AG04450 (cell line): Measurements from ENCODE around the gene UGT1A5. TPM values are rescaled to one million over a fixed set of nuclear protein-coding genes. Genes with fewer than 3 reads are reported as not detected.

Experiments
- CTCF ChIA-PET: fragments of 300-600, 350-600 bp; formaldehyde crosslinking; extraction: SDS; loops from one replicate; lab custom pipeline; 2022; ENCODE audit warnings: antibody characterized with exemption, inconsistent platforms; lab: Charles Lee
- POLR2A ChIA-PET: fragments of 350-600 bp; formaldehyde crosslinking; extraction: SDS; loops from one replicate; lab custom pipeline; 2021; ENCODE audit warnings: antibody characterized with exemption, inconsistent platforms; lab: Yijun Ruan, JAX
- DNase-seq: peaks from one replicate; pipeline ENCODE4 v3.0.0-alpha.2; 2011; ENCODE audit warnings: low read depth, low spot score
- H3K27ac ChIP-seq: one replicate; pipeline ENCODE4 v1.5.1; 2012; ENCODE audit warnings: low read depth, low read length, control low read depth
- H3K27me3 ChIP-seq: one replicate; pipeline ENCODE4 v1.6.0; 2012; ENCODE audit warnings: low read length; ENCODE audit not compliant: control insufficient read depth, insufficient read depth
- H3K4me3 ChIP-seq: 2 replicates; pipeline ENCODE4 v1.5.1; 2011; ENCODE audit warnings: mild to moderate bottlenecking, low read depth, low read length, control low read depth
- H3K9me3 ChIP-seq: 2 replicates; pipeline ENCODE4 v1.5.1; 2012; ENCODE audit warnings: low read length; ENCODE audit not compliant: control insufficient read depth, insufficient read depth
- polyA plus RNA-seq: library from polyadenylated mRNA; depleted of rRNA; stranded (reverse); fragments of >200 nt; gene quantifications from 2 replicates; pipeline ENCODE4 v1.2.3, GENCODE V29; 2011
- TF ChIP-seq, protein P1 (sequence below): IDR thresholded peaks from 2 replicates; pipeline ENCODE4 v1.5.1; 2011; ENCODE audit warnings: low read depth, low read length, control low read depth, inconsistent platforms

The UGT1A5 gene
- polyA plus RNA-seq, 1 experiment: not detected

DNA sequence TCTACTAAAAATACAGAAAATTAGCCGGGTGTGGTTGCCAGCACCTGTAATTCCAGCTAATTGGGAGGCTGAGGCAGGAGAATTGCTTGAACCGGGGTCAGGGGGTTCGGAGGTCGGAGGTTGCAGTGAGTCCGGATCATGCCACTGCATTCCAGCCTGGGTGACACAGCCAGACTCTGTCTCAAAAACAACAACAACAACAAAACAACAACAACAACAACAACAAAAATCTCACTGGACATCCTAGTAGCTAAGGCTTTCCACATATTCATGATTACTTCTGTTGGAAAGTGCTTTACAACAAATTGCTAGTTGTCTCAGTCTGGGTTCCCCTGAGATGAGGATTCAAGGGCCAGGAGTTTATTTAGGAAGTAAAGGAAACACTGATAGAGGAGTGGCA, 61.1 kb downstream of the UGT1A5 start:
- no peak for DNase-seq
- ChIA-PET POLR2A (no interaction called here), CTCF (no interaction called here)
- H3K9me3 ChIP-seq: peaks cover 8% of the 10 kb centered on the region
- H3K27me3 ChIP-seq: no peaks in the 10 kb centered on the region
- no peak overlapping the region for H3K27ac ChIP-seq
- H3K4me3 ChIP-seq: no peak overlapping the region
- TF ChIP-seq, protein P1, sequence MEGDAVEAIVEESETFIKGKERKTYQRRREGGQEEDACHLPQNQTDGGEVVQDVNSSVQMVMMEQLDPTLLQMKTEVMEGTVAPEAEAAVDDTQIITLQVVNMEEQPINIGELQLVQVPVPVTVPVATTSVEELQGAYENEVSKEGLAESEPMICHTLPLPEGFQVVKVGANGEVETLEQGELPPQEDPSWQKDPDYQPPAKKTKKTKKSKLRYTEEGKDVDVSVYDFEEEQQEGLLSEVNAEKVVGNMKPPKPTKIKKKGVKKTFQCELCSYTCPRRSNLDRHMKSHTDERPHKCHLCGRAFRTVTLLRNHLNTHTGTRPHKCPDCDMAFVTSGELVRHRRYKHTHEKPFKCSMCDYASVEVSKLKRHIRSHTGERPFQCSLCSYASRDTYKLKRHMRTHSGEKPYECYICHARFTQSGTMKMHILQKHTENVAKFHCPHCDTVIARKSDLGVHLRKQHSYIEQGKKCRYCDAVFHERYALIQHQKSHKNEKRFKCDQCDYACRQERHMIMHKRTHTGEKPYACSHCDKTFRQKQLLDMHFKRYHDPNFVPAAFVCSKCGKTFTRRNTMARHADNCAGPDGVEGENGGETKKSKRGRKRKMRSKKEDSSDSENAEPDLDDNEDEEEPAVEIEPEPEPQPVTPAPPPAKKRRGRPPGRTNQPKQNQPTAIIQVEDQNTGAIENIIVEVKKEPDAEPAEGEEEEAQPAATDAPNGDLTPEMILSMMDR: no peak

DNA sequence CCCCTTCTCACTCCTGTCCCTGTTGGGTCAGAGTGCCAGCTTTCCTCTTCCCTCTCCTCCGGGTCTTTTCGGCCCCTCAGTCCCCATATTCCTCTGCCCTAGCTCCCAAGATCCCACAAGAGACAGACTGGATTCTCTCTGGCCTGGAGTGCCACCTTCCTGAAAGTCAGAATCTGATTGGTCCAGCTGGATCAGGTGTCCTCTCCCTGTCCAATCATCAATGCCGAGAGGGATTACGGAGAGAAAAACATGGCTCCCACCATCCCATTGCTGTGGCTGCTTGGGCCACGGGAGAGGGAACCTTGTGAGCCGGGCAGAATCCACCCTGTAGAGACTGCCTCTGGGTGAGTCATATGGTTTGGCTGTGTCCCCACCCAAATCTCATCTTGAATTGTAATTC, 62.7 kb downstream of the UGT1A5 start:
- POLR2A ChIA-PET: no interaction called here
- H3K4me3 ChIP-seq: no peak overlapping the region
- H3K27ac ChIP-seq: no peak overlapping the region
- CTCF ChIA-PET: interaction anchor here (0.6 kb wide), 1 partner anchor 49 kb away, joined by 4 read pairs; no protein-coding TSS in a partner anchor
- no peaks in the 10 kb centered on the region for H3K27me3 ChIP-seq
- DNase-seq: no peak
- TF ChIP-seq, protein P1: no peak
- H3K9me3 ChIP-seq: peaks cover 8% of the 10 kb centered on the region

DNA sequence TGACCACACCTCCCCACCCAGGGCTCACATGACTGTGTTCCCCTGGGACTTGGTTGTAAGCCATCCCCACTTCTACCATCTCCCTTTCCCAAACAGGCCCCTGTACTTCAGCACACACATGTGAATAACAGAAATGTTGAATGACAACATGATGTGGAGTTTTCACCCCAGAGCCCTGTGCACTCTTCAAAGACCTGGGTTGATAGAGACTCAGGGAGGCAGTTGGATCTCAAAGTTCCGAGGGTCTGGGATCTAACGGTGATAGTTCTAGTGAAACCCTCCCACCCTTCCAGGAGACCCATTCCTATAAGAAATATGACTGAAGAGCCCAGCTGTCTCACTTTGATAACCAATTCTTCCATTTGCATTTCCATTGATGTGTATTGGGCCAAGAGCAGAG, 65.3 kb downstream of the UGT1A5 start, which contains the start of gene MROH2A:
TSS of gene MROH2A (plus strand) at position 301 of the 400 bp plus-strand sequence. CDS start 1,029 bp downstream, outside the sequence.
- POLR2A ChIA-PET: no interaction called here
- TF ChIP-seq, protein P1: no peak
- DNase-seq: no peak
- CTCF ChIA-PET: no interaction called here
- peaks cover 2% of the 10 kb centered on the region for H3K27me3 ChIP-seq
- peaks cover 8% of the 10 kb centered on the region for H3K9me3 ChIP-seq
- H3K4me3 ChIP-seq: no peak within 1 kb of the TSS
- H3K27ac ChIP-seq: no peak within 1 kb of the TSS

DNA sequence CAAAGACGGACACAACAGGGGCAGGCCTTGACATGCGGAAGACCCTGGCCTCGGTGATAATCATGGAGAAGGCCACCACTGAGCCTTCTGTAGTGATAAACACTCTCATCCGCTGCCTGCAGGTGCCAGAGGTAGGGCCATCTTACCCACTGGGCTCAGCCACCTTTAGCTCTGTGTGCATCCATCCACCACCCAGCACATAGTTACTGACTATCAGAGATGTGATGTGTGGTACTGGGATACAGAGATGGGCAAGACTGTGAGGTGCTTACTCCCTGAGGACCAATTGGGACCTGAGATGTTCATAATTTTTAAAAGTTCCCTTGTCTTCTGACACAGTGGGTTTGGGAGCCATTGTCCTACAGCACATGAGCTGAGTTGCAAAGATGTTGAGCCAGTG, 67.0 kb downstream of the UGT1A5 start:
- ChIA-PET CTCF (interaction anchor here (1.0 kb wide), 1 partner anchor 1879 kb away, joined by 3 read pairs; no protein-coding TSS in a partner anchor), POLR2A (no interaction called here)
- H3K4me3 ChIP-seq: no peak overlapping the region

DNA sequence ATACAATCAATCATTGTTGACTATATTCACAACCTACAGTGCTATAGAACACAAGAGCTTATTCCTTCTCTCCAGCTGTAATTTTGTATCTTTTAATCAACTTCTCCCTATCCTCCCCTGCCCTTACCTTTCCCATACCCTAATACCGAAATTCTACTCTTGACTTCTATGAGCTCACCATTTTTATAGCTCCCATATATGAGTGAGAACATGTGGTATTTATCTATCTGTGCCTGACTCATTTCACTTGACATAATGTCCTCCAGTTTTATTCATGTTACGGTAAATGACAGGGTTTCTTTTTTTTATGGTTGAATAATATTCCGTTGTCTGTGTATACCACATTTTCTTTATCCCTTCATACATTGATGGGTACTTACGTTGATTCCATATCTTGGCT, 68.1 kb downstream of the UGT1A5 start:
- Histone ChIP-seq H3K27me3 (peaks cover 2% of the 10 kb centered on the region), H3K9me3 (no peaks in the 10 kb centered on the region; the same call in 1 of the 2 replicates), H3K4me3 (no peak overlapping the region), H3K27ac (no peak overlapping the region)
- TF ChIP-seq, protein P1: no peak
- ChIA-PET POLR2A (no interaction called here), CTCF (interaction anchor here (0.5 to 1.0 kb wide), 2 partner anchors 48 to 1880 kb away, joined by 3 read pairs; no protein-coding TSS in a partner anchor)
- no peak for DNase-seq

More for the DNA sequence above, 67.0 kb downstream of the UGT1A5 start:
- Histone ChIP-seq H3K9me3 (peaks cover 8% of the 10 kb centered on the region), H3K27ac (no peak overlapping the region), H3K27me3 (peaks cover 2% of the 10 kb centered on the region)
- TF ChIP-seq, protein P1: no peak
- no peak for DNase-seq
